ENCODE data around the gene FUBP3. TPM values are rescaled to one million over a fixed set of nuclear protein-coding genes. Genes with fewer than 3 reads are reported as not detected.

Gene FUBP3
- polyA plus RNA-seq, 1 of the 3 experiments (the other 2 are of a cell fraction): 55.1 TPM

DNA sequence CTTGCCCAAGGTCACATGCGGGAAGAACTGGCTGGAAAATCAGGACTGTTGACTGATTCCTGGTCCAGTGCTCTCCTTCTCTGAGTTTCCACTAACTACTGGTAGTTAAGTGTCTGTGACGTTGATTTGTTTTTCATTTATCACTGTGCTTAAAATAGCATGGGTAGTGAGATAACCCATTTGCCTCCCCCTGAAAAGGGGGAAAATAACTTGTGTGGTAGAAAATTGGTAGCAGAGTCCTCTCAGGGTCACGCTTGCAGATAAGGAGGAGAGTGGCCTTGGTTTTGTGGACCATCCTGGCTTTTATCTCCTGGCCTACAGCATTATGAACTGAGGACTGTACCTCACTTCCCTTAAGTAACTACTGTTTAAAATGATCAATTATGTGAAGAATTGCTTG, 10.9 kb downstream of the FUBP3 start:
- Histone ChIP-seq H3K4me1 (ENCODE audit: control insufficient read depth in 1 of 2, insufficient read depth in 2 of 2, low read depth in 1 of 2, low read length in 1 of 2) (no peaks in the 10 kb centered on the region; a peak in 1 of 4 replicates), H3K79me2 (ENCODE audit: insufficient read depth) (peaks cover 99% of the 10 kb centered on the region), H3K27me3 (ENCODE audit: insufficient read depth) (no peaks in the 10 kb centered on the region), H4K20me1 (ENCODE audit: insufficient read depth) (peaks cover 84% of the 10 kb centered on the region), H2AFZ (ENCODE audit: low read depth) (no peak overlapping the region), H3K36me3 (replicated peaks in 1 of 2; ENCODE audit: control insufficient read depth in 1 of 2, insufficient read depth in 2 of 2, low read length in 1 of 2) (peaks cover 6 to 7% of the 10 kb centered on the region in 2 experiments), H3K4me3 (ENCODE audit: low read depth in 2 of 2, low read length in 1 of 2) (no peak overlapping the region), H3K9ac (no peak overlapping the region), H3K9me2 (no peaks in the 10 kb centered on the region), H3K4me2 (no peak overlapping the region), H3K9me3 (no peaks in the 10 kb centered on the region), H3F3A (replicated peaks; ENCODE audit: insufficient read depth) (no peaks in the 10 kb centered on the region), H3K27ac (ENCODE audit: low read depth in 2 of 2, low read length in 1 of 2) (no peak overlapping the region)
- DNase-seq: no peak
- 98% methylated on average over 3 of the region's 3 CpGs for WGBS (ENCODE audit: low lambda C conversion rate)
- ChIA-PET POLR2A (no interaction called here), CTCF (no interaction called here)
- TF ChIP-seq, protein P1, sequence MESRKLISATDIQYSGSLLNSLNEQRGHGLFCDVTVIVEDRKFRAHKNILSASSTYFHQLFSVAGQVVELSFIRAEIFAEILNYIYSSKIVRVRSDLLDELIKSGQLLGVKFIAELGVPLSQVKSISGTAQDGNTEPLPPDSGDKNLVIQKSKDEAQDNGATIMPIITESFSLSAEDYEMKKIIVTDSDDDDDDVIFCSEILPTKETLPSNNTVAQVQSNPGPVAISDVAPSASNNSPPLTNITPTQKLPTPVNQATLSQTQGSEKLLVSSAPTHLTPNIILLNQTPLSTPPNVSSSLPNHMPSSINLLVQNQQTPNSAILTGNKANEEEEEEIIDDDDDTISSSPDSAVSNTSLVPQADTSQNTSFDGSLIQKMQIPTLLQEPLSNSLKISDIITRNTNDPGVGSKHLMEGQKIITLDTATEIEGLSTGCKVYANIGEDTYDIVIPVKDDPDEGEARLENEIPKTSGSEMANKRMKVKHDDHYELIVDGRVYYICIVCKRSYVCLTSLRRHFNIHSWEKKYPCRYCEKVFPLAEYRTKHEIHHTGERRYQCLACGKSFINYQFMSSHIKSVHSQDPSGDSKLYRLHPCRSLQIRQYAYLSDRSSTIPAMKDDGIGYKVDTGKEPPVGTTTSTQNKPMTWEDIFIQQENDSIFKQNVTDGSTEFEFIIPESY (IDR thresholded peaks at IDR 0.05; ENCODE audit: borderline replicate concordance, low read depth): no peak
- TF ChIP-seq RFX5 (IDR thresholded peaks at IDR 0.05; ENCODE audit: low read length) (no peak), GATA2 (CRISPR knock-in tag; IDR thresholded peaks at IDR 0.05) (no peak), FOXM1 (IDR thresholded peaks at IDR 0.05; ENCODE audit: low read depth) (no peak), SMC3 (IDR thresholded peaks at IDR 0.05; ENCODE audit: low read depth, low read length) (no peak), YY1 (IDR thresholded peaks at IDR 0.05; ENCODE audit: low read depth) (no peak), TEAD4 (IDR thresholded peaks at IDR 0.05; ENCODE audit: borderline replicate concordance, insufficient read depth) (no peak)
- TF ChIP-seq, protein P2, sequence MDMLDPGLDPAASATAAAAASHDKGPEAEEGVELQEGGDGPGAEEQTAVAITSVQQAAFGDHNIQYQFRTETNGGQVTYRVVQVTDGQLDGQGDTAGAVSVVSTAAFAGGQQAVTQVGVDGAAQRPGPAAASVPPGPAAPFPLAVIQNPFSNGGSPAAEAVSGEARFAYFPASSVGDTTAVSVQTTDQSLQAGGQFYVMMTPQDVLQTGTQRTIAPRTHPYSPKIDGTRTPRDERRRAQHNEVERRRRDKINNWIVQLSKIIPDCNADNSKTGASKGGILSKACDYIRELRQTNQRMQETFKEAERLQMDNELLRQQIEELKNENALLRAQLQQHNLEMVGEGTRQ (IDR thresholded peaks at IDR 0.05; ENCODE audit: borderline replicate concordance, low read depth, low read length): no peak
- TF ChIP-seq, protein P3, sequence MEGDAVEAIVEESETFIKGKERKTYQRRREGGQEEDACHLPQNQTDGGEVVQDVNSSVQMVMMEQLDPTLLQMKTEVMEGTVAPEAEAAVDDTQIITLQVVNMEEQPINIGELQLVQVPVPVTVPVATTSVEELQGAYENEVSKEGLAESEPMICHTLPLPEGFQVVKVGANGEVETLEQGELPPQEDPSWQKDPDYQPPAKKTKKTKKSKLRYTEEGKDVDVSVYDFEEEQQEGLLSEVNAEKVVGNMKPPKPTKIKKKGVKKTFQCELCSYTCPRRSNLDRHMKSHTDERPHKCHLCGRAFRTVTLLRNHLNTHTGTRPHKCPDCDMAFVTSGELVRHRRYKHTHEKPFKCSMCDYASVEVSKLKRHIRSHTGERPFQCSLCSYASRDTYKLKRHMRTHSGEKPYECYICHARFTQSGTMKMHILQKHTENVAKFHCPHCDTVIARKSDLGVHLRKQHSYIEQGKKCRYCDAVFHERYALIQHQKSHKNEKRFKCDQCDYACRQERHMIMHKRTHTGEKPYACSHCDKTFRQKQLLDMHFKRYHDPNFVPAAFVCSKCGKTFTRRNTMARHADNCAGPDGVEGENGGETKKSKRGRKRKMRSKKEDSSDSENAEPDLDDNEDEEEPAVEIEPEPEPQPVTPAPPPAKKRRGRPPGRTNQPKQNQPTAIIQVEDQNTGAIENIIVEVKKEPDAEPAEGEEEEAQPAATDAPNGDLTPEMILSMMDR (IDR thresholded peaks at IDR 0.05): no peak
- TF ChIP-seq, protein P4, sequence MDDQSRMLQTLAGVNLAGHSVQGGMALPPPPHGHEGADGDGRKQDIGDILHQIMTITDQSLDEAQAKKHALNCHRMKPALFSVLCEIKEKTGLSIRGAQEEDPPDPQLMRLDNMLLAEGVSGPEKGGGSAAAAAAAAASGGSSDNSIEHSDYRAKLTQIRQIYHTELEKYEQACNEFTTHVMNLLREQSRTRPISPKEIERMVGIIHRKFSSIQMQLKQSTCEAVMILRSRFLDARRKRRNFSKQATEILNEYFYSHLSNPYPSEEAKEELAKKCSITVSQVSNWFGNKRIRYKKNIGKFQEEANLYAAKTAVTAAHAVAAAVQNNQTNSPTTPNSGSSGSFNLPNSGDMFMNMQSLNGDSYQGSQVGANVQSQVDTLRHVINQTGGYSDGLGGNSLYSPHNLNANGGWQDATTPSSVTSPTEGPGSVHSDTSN (IDR thresholded peaks at IDR 0.05): no peak

DNA sequence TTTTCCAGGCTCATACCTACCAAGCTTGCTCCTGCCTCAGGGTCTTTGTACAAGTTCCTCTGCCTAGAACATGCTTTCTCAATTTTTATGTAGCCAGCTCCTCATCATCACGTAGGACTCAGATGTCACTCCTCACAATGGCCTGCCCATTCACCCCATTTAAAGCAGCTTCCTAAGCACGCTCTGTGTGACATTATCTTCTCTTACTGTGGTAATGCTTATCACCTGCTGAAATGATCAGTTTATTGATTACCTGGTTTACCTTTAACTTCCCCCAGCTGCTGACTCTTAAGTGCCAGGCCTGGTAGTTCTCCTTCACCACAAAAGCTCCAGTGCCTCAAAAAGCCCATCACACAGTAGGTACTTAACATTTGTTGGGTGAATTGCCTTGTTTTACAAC, 13.6 kb downstream of the FUBP3 start:
- peaks cover 3% of the 10 kb centered on the region for H3F3A ChIP-seq (replicated peaks; ENCODE audit: insufficient read depth)
- WGBS (ENCODE audit: low lambda C conversion rate): 95% methylated on average over 2 of the region's 2 CpGs
- H4K20me1 ChIP-seq (ENCODE audit: insufficient read depth): peaks cover 65% of the 10 kb centered on the region
- H3K9me3 ChIP-seq: no peaks in the 10 kb centered on the region
- no peak overlapping the region for H2AFZ ChIP-seq (ENCODE audit: low read depth)
- no peak overlapping the region for H3K4me2 ChIP-seq
- H3K9ac ChIP-seq: no peak overlapping the region
- no peaks in the 10 kb centered on the region for H3K27me3 ChIP-seq (ENCODE audit: insufficient read depth)
- H3K27ac ChIP-seq (ENCODE audit: low read depth in 2 of 2, low read length in 1 of 2): no peak overlapping the region
- peaks cover 72% of the 10 kb centered on the region for H3K79me2 ChIP-seq (ENCODE audit: insufficient read depth)
- no peaks in the 10 kb centered on the region for H3K9me2 ChIP-seq
- no peak for DNase-seq
- ChIA-PET POLR2A (interaction anchor here (2.2 kb wide), 1 partner anchor 13 kb away, joined by 7 read pairs; the partner anchor contains the start of gene FUBP3), CTCF (interaction anchor here (1.6 kb wide), 1 partner anchor 12 kb away, joined by 4 read pairs; no protein-coding TSS in a partner anchor)
- H3K36me3 ChIP-seq (replicated peaks in 1 of 2; ENCODE audit: control insufficient read depth in 1 of 2, insufficient read depth in 2 of 2, low read length in 1 of 2): peaks cover 25 to 31% of the 10 kb centered on the region in 2 experiments
- no peaks in the 10 kb centered on the region; a peak in 1 of 4 replicates for H3K4me1 ChIP-seq (ENCODE audit: control insufficient read depth in 1 of 2, insufficient read depth in 2 of 2, low read depth in 1 of 2, low read length in 1 of 2)
- H3K4me3 ChIP-seq (ENCODE audit: low read depth in 2 of 2, low read length in 1 of 2): no peak overlapping the region
- TF ChIP-seq, protein P4 (IDR thresholded peaks at IDR 0.05): no peak
